GM18517 (cell line): ENCODE results near the gene TACC2.
"Not testable (repeated sequence)": the region's sequence is repeated elsewhere in the genome, so short reads cannot be mapped to it uniquely, and the experiment has no call there.

ENCODE experiments used
- ATAC-seq: cut with Tn5 transposase; IDR thresholded peaks from one replicate; pipeline ENCODE4 v1.9.1; 2021; ENCODE audit warnings: mild to moderate bottlenecking, moderate library complexity; ENCODE audit not compliant: unreplicated experiment

The TACC2 gene

GRCh38 chr10:122021828-122022227 is 32.9 kb downstream of the TACC2 start:
- ATAC-seq, result no peak

- no peak for ATAC-seq
These were observed 33.3 kb downstream of the TACC2 start for GRCh38 chr10:122022276-122022675.

- ATAC-seq, result not testable (repeated sequence)
These were observed 34.3 kb downstream of the TACC2 start for GRCh38 chr10:122023257-122023656.

- ATAC-seq, result no peak
These were observed 40.7 kb downstream of the TACC2 start for GRCh38 chr10:122029499-122030199.

GRCh38 chr10:122030200-122030552 is 41.2 kb downstream of the TACC2 start:
- ATAC-seq, result no peak

GRCh38 chr10:122033224-122033926 is 44.4 kb downstream of the TACC2 start:
- no peak for ATAC-seq

GRCh38 chr10:122034149-122034756 is 45.3 kb downstream of the TACC2 start:
- no peak for ATAC-seq

GRCh38 chr10:122040786-122041185 is 51.8 kb downstream of the TACC2 start:
- ATAC-seq, result no peak

GRCh38 chr10:122042836-122043235 is 53.9 kb downstream of the TACC2 start:
- no peak for ATAC-seq

GRCh38 chr10:122044045-122044661 is 55.2 kb downstream of the TACC2 start:
- ATAC-seq, result no peak

- no peak for ATAC-seq
These were observed 55.8 kb downstream of the TACC2 start for GRCh38 chr10:122044713-122045112.

GRCh38 chr10:122045212-122045611 is 56.2 kb downstream of the TACC2 start:
- no peak for ATAC-seq

- no peak for ATAC-seq
These were observed 58.6 kb downstream of the TACC2 start for GRCh38 chr10:122047560-122047959.

GRCh38 chr10:122049076-122049475 is 60.1 kb downstream of the TACC2 start:
- no peak for ATAC-seq

GRCh38 chr10:122050311-122050710 is 61.3 kb downstream of the TACC2 start:
- ATAC-seq, result no peak

- ATAC-seq, result no peak
These were observed 61.8 kb downstream of the TACC2 start for GRCh38 chr10:122050811-122051210.

GRCh38 chr10:122051609-122052385 is 62.8 kb downstream of the TACC2 start:
- no peak for ATAC-seq

GRCh38 chr10:122052701-122053100 is 63.7 kb downstream of the TACC2 start:
- no peak for ATAC-seq

GRCh38 chr10:122053314-122053713 is 64.4 kb downstream of the TACC2 start:
- no peak for ATAC-seq

- ATAC-seq, result no peak
These were observed 65.4 kb downstream of the TACC2 start for GRCh38 chr10:122054048-122055025.
